B cell (primary cell): Measurements from ENCODE around the gene KIF3A. TPM values are rescaled to one million over a fixed set of nuclear protein-coding genes. Genes with fewer than 3 reads are reported as not detected.

Experiments
- ATAC-seq: fragments of 200-7000 bp; cut with Tn5 transposase; one replicate; pipeline ENCODE4 v1.10.0; 2021; ENCODE audit warnings: low read depth, mild to moderate bottlenecking, moderate number of reproducible peaks, moderate library complexity
- CTCF ChIA-PET: fragments of 350-600 bp; sonication (Branson Sonifier 250); formaldehyde crosslinking; loops from one replicate; lab custom pipeline; 2021; ENCODE audit warnings: antibody characterized with exemption, inconsistent platforms; lab: Charles Lee
- POLR2A ChIA-PET: fragments of 350-600 bp; sonication (Branson Sonifier 250); formaldehyde crosslinking; loops from one replicate; lab custom pipeline; 2021; ENCODE audit warnings: antibody characterized with exemption; lab: Charles Lee
- DNase-seq: peaks from one replicate; pipeline ENCODE4 v3.0.0; 2013
- H2AFZ ChIP-seq: 2 replicates; pipeline ENCODE4 v1.6.1; 2012; ENCODE audit warnings: mild to moderate bottlenecking, low read depth, low read length; ENCODE audit not compliant: insufficient read depth, poor library complexity, severe bottlenecking
- H3K27ac ChIP-seq, 2 donors: 1 replicate in 1 of 2; 2 replicates in 1 of 2; pipeline ENCODE4 v1.5.1; 2012 to 2013; ENCODE audit warnings: low read length in 2 of 2, mild to moderate bottlenecking in 2 of 2, moderate library complexity in 1 of 2
- H3K27me3 ChIP-seq, 4 experiments: fragments of 200-600 bp in 1 of 4; sonication (generic) in 1 of 4; replicated peaks in 1 of 4; 1 replicate in 2 of 4; 2 replicates in 2 of 4; pipeline versions ENCODE4 v1.6.1 to v1.7.0; 2013 to 2016; ENCODE audit warnings: low read length in 3 of 4, mild to moderate bottlenecking in 2 of 4, mixed read lengths in 1 of 4, moderate library complexity in 1 of 4; ENCODE audit not compliant: insufficient read depth in 4 of 4, control insufficient read depth in 3 of 4; ENCODE audit errors: control extremely low read depth in 1 of 4
- H3K36me3 ChIP-seq, 2 experiments: replicated peaks in 1 of 2; 1 replicate in 1 of 2; 2 replicates in 1 of 2; pipeline versions ENCODE4 v1.6.1 to v1.7.1; 2013; ENCODE audit warnings: low read length in 1 of 2; ENCODE audit not compliant: insufficient read depth in 2 of 2, control insufficient read depth in 1 of 2; ENCODE audit errors: control extremely low read depth in 1 of 2, extremely low read depth in 1 of 2
- H3K4me1 ChIP-seq, 2 donors: fragments of 200-600 bp in 1 of 2; sonication (generic) in 1 of 2; 1 replicate in 1 of 2; 2 replicates in 1 of 2; pipeline versions ENCODE4 v1.5.1 to v1.6.1; 2013 to 2017; ENCODE audit warnings: low read length in 2 of 2; ENCODE audit not compliant: control insufficient read depth in 2 of 2, insufficient read depth in 2 of 2
- H3K4me2 ChIP-seq: replicated peaks from 2 replicates; pipeline ENCODE3; 2012; ENCODE audit warnings: mild to moderate bottlenecking, low read depth, low read length; ENCODE audit not compliant: poor library complexity, severe bottlenecking
- H3K4me3 ChIP-seq, 5 experiments: fragments of 200-600 bp in 1 of 5; sonication (generic) in 1 of 5; 1 replicate in 3 of 5; 2 replicates in 2 of 5; pipeline versions ENCODE4 v1.5.1 to v1.7.0; 2011 to 2016; ENCODE audit warnings: low read length in 4 of 5, mild to moderate bottlenecking in 4 of 5, low read depth in 2 of 5, control low read depth in 1 of 5, moderate library complexity in 1 of 5; ENCODE audit not compliant: insufficient read depth in 1 of 5; ENCODE audit errors: control extremely low read depth in 1 of 5, extremely low read depth in 1 of 5
- H3K79me2 ChIP-seq: fragments of 200-600 bp; sonication (generic); one replicate; pipeline ENCODE4 v1.6.0; 2016; ENCODE audit warnings: low read length; ENCODE audit not compliant: control insufficient read depth, insufficient read depth
- H3K9ac ChIP-seq: fragments of 200-600 bp; sonication (generic); 2 replicates; pipeline ENCODE4 v1.6.1; 2017; ENCODE audit warnings: mild to moderate bottlenecking, low read length, moderate library complexity
- H3K9me3 ChIP-seq, 3 donors: one replicate each; pipeline versions ENCODE4 v1.6.1 to v1.7.1; 2013; ENCODE audit warnings: low read length in 2 of 3; ENCODE audit not compliant: control insufficient read depth in 2 of 3, insufficient read depth in 1 of 3; ENCODE audit errors: control extremely low read depth in 1 of 3
- H4K20me1 ChIP-seq: 2 replicates; pipeline ENCODE4 v1.6.0; 2012; ENCODE audit warnings: mild to moderate bottlenecking, low read length; ENCODE audit not compliant: insufficient read depth, control insufficient read depth, poor library complexity, severe bottlenecking
- H3K27ac Mint-ChIP-seq: one replicate; pipeline ENCODE4 v1.8.0; 2021; ENCODE audit warnings: mixed read lengths
- H3K27me3 Mint-ChIP-seq: one replicate; pipeline ENCODE4 v1.8.0; 2021; ENCODE audit warnings: mixed read lengths
- H3K4me1 Mint-ChIP-seq: one replicate; pipeline ENCODE4 v1.8.0; 2021; ENCODE audit warnings: mixed read lengths
- H3K4me3 Mint-ChIP-seq: one replicate; pipeline ENCODE4 v1.8.0; 2021; ENCODE audit warnings: mixed read lengths
- H3K9me3 Mint-ChIP-seq: one replicate; pipeline ENCODE4 v1.8.0; 2022; ENCODE audit warnings: mixed read lengths; ENCODE audit not compliant: insufficient read depth
- EZH2 ChIP-seq: IDR thresholded peaks from 2 replicates; pipeline ENCODE4 v1.6.1; 2012; ENCODE audit warnings: borderline replicate concordance, low read depth, mild to moderate bottlenecking, moderate library complexity, low read length; ENCODE audit not compliant: insufficient read depth, poor library complexity, severe bottlenecking
- WGBS: methylation state at CpG from one replicate; pipeline ENCODE4 v1.1.5; 2013; ENCODE audit warnings: missing lambda C conversion rate; ENCODE audit not compliant: insufficient coverage; 5-methylcytosine and 5-hydroxymethylcytosine counted together
- intact Hi-C: fragments of 100-400 bp; cut with micrococcal nuclease; formaldehyde crosslinking; loops from one replicate; pipeline ENCODE4 v1.10.0; 2022
- polyA plus RNA-seq: library from polyadenylated mRNA; depleted of rRNA; stranded (reverse); fragments of >200 nt; gene quantifications from 2 replicates; pipeline ENCODE4 v1.2.3, GENCODE V29; 2012
- total RNA-seq, 2 donors: library from RNA; stranded (reverse); fragments of 120-200 nt in 1 of 2; gene quantifications; 1 replicate in 1 of 2; 2 replicates in 1 of 2; pipeline versions ENCODE4 v1.2.3 to v1.2.4, GENCODE V29; 2013 to 2022
- TF ChIP-seq, protein P1 (sequence below): fragments of 200-600 bp; IDR thresholded peaks from one replicate; pipeline ENCODE4 v1.8.0; 2022; ENCODE audit warnings: antibody characterized with exemption, mild to moderate bottlenecking

Gene KIF3A
- total and polyA plus RNA-seq, 2 donors (not counting 1 experiment from before 2014, with no cell fraction given): 1.3 to 16.0 TPM

DNA sequence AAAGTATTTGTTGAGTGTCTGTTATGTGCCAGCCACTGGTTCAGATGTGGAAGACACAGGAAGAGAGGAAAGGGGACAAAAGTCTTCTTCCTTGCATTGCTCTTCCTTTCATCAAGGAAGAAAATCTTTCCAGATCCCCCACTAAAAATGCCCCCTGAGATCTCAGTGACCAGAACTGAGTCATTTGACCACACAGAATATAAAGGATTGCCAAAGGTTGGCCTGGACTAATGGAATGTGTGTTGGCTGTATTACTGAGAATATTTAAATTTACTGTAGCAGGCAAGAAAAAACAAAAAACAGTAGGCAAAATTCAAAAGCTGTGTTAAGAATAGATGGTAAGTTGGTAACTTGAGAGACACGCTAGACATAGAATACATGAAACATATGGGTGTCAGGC lies 49.7 kb upstream of the KIF3A start:
- Histone ChIP-seq H3K4me2 (no peak overlapping the region), H2AFZ (no peak overlapping the region), H3K9me3 (no peaks in the 10 kb centered on the region), H3K79me2 (no peaks in the 10 kb centered on the region), H3K27ac (no peak overlapping the region), H3K4me1 (no peaks in the 10 kb centered on the region), H3K4me3 (no peak overlapping the region), H3K9ac (no peak overlapping the region), H3K27me3 (peaks cover 0 to 22% (median 8%) of the 10 kb centered on the region in 4 experiments), H4K20me1 (no peaks in the 10 kb centered on the region), H3K36me3 (no peaks in the 10 kb centered on the region)
- no peaks in the 10 kb centered on the region for H3K4me1 Mint-ChIP-seq
- H3K27me3 Mint-ChIP-seq: peaks cover 28% of the 10 kb centered on the region
- H3K27ac Mint-ChIP-seq: no peak overlapping the region
- ChIA-PET POLR2A (no interaction called here), CTCF (no interaction called here)
- H3K9me3 Mint-ChIP-seq: no peaks in the 10 kb centered on the region
- intact Hi-C loops: no loop called here
- no CpG with 5 or more reads among the region's 1 CpG for WGBS
- ATAC-seq (no peak), DNase-seq (no peak)
- TF ChIP-seq, protein P1, sequence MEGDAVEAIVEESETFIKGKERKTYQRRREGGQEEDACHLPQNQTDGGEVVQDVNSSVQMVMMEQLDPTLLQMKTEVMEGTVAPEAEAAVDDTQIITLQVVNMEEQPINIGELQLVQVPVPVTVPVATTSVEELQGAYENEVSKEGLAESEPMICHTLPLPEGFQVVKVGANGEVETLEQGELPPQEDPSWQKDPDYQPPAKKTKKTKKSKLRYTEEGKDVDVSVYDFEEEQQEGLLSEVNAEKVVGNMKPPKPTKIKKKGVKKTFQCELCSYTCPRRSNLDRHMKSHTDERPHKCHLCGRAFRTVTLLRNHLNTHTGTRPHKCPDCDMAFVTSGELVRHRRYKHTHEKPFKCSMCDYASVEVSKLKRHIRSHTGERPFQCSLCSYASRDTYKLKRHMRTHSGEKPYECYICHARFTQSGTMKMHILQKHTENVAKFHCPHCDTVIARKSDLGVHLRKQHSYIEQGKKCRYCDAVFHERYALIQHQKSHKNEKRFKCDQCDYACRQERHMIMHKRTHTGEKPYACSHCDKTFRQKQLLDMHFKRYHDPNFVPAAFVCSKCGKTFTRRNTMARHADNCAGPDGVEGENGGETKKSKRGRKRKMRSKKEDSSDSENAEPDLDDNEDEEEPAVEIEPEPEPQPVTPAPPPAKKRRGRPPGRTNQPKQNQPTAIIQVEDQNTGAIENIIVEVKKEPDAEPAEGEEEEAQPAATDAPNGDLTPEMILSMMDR: no peak
- no peak for TF ChIP-seq EZH2
- no peak overlapping the region for H3K4me3 Mint-ChIP-seq

DNA sequence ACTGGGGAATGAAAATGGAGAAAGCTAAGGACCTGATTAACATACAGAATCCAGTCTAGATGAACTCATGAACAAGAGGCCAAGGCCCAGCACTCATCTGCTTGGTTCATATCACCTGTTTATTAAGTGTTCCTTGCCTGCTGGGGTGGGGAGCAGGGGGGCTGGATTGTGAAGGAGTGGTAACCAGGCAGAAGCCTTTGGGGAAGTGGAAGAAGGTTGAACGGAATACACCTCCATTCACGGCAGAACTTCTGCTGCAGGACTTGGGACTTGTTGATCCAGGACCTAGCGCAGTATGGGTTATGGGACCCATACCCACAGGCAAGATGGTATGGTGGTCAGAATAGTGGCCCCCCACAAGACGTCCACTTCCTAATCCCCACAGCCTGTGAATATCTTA lies 48.5 kb upstream of the KIF3A start:
- POLR2A ChIA-PET: no interaction called here

More for the DNA sequence above, 48.5 kb upstream of the KIF3A start:
- ATAC-seq (no peak), DNase-seq (no peak)
- no peaks in the 10 kb centered on the region for H4K20me1 ChIP-seq
- no peak overlapping the region for H3K4me3 ChIP-seq
- H3K27me3 ChIP-seq: peaks cover 0 to 25% (median 15%) of the 10 kb centered on the region in 4 experiments
- TF ChIP-seq, protein P1: no peak
- TF ChIP-seq EZH2: no peak
- no peak overlapping the region for H3K27ac ChIP-seq
- no peaks in the 10 kb centered on the region for H3K79me2 ChIP-seq
- peaks cover 32% of the 10 kb centered on the region for H3K27me3 Mint-ChIP-seq
- no peaks in the 10 kb centered on the region for H3K4me1 ChIP-seq
- no peak overlapping the region for H2AFZ ChIP-seq
- no peaks in the 10 kb centered on the region for H3K9me3 ChIP-seq
- H3K27ac Mint-ChIP-seq: no peak overlapping the region
- H3K9me3 Mint-ChIP-seq: no peaks in the 10 kb centered on the region
- no peak overlapping the region for H3K4me3 Mint-ChIP-seq
- WGBS: 100% methylated on average over 1 of the region's 4 CpGs
- no peaks in the 10 kb centered on the region for H3K4me1 Mint-ChIP-seq
- intact Hi-C loops: no loop called here
- H3K36me3 ChIP-seq: no peaks in the 10 kb centered on the region
- no peak overlapping the region for H3K4me2 ChIP-seq
- no peak overlapping the region for H3K9ac ChIP-seq
- CTCF ChIA-PET: interaction anchor here (0.7 kb wide), 1 partner anchor 34 kb away, joined by 3 read pairs; no protein-coding TSS in a partner anchor
